Endodermal cell (in vitro differentiated cells): ENCODE results near the gene NGEF. TPM values are rescaled to one million over a fixed set of nuclear protein-coding genes. Genes with fewer than 3 reads are reported as not detected.
"Not testable (repeated sequence)": the region's sequence is repeated elsewhere in the genome, so short reads cannot be mapped to it uniquely, and the experiment has no call there.

ENCODE experiments used
- DNase-seq: peaks from one replicate; pipeline ENCODE4 v3.0.0-alpha.2; 2017
- H3K27ac ChIP-seq: 2 replicates; pipeline ENCODE4 v1.5.1; 2013; ENCODE audit warnings: mild to moderate bottlenecking, low read depth, low read length, moderate library complexity
- H3K27me3 ChIP-seq: 2 replicates; pipeline ENCODE4 v1.6.1; 2013; ENCODE audit warnings: mild to moderate bottlenecking, low read length, moderate library complexity; ENCODE audit not compliant: insufficient read depth, control insufficient read depth, poor library complexity, severe bottlenecking
- H3K36me3 ChIP-seq: 2 replicates; pipeline ENCODE4 v1.7.0; 2013; ENCODE audit warnings: mild to moderate bottlenecking, low read length, moderate library complexity; ENCODE audit not compliant: control insufficient read depth, insufficient read depth
- H3K4me1 ChIP-seq: one replicate; pipeline ENCODE4 v1.7.0; 2013; ENCODE audit warnings: low read length; ENCODE audit not compliant: control insufficient read depth, insufficient read depth
- H3K4me3 ChIP-seq: 2 replicates; pipeline ENCODE4 v1.5.1; 2013; ENCODE audit warnings: mild to moderate bottlenecking, low read length, moderate library complexity
- H3K9ac ChIP-seq: 2 replicates; pipeline ENCODE4 v1.6.1; 2013; ENCODE audit warnings: mild to moderate bottlenecking, low read length, moderate library complexity; ENCODE audit not compliant: poor library complexity, severe bottlenecking; ENCODE audit errors: extremely low read depth
- H3K9me3 ChIP-seq: 2 replicates; pipeline ENCODE4 v1.6.1; 2013; ENCODE audit warnings: mild to moderate bottlenecking, low read length, moderate library complexity; ENCODE audit not compliant: control insufficient read depth
- H3K27ac Mint-ChIP-seq: 2 replicates; pipeline ENCODE4 v1.8.0; 2020; ENCODE audit warnings: mixed read lengths
- H3K27me3 Mint-ChIP-seq: 2 replicates; pipeline ENCODE4 v1.8.0; 2021; ENCODE audit warnings: mild to moderate bottlenecking, mixed read lengths; ENCODE audit not compliant: insufficient read depth
- H3K36me3 Mint-ChIP-seq: 2 replicates; pipeline ENCODE4 v1.8.0; 2020; ENCODE audit warnings: low read depth, mixed read lengths
- H3K4me1 Mint-ChIP-seq: 2 replicates; pipeline ENCODE4 v1.8.0; 2020; ENCODE audit warnings: mixed read lengths
- H3K4me3 Mint-ChIP-seq: 2 replicates; pipeline ENCODE4 v1.8.0; 2020; ENCODE audit warnings: mild to moderate bottlenecking, moderate library complexity, mixed read lengths
- H3K9me3 Mint-ChIP-seq: 2 replicates; pipeline ENCODE4 v1.8.0; 2020; ENCODE audit warnings: mild to moderate bottlenecking, mixed read lengths
- CTCF ChIP-seq: fragments of 200-600 bp; sonication (generic); conservative IDR thresholded peaks from 2 replicates; pipeline ENCODE4 v1.5.0; 2021; ENCODE audit warnings: antibody characterized with exemption, mild to moderate bottlenecking
- WGBS, 2 experiments: methylation state at CpG; one replicate each; pipeline versions ENCODE4 v1.1.5 to v1.1.7; 2013; ENCODE audit warnings: missing lambda C conversion rate in 2 of 2, mixed read lengths in 1 of 2; ENCODE audit not compliant: insufficient coverage in 1 of 2, insufficient read length in 1 of 2; 5-methylcytosine and 5-hydroxymethylcytosine counted together
- total RNA-seq, 2 donors: library from RNA; stranded (reverse); fragmentation: NEBNext Ultra II Directional in 1 of 2; extraction: Animal tissue kit (Norgen Biotek cat#: 25700) in 1 of 2; gene quantifications; 2 replicates in 1 of 2; 3 replicates in 1 of 2; pipeline ENCODE4 v1.2.1, GENCODE V29; 2021

The NGEF gene
- total RNA-seq, 2 donors from 2014 or later: 1.8 to 2.9 TPM

GRCh38 chr2:233021771-233022170 is 8.7 kb upstream of the NGEF start:
- H3K4me1 Mint-ChIP-seq: peaks cover 3% of the 10 kb centered on the region
- H3K27ac ChIP-seq: no peak overlapping the region
- peaks cover 2% of the 10 kb centered on the region for H3K9me3 Mint-ChIP-seq
- no peaks in the 10 kb centered on the region for H3K4me1 ChIP-seq
- DNase-seq: no peak
- no peaks in the 10 kb centered on the region for H3K9me3 ChIP-seq
- H3K27me3 Mint-ChIP-seq: peaks cover 13% of the 10 kb centered on the region
- H3K27ac Mint-ChIP-seq: no peak overlapping the region
- no peak overlapping the region for H3K4me3 Mint-ChIP-seq
- H3K27me3 ChIP-seq: no peaks in the 10 kb centered on the region
- H3K4me3 ChIP-seq: no peak overlapping the region
- no peak overlapping the region for H3K9ac ChIP-seq
- H3K36me3 Mint-ChIP-seq: no peaks in the 10 kb centered on the region
- WGBS, 2 experiments: 91 to 93% methylated on average over 7 to 8 of the region's 8 CpGs
- no peak for TF ChIP-seq CTCF
- no peaks in the 10 kb centered on the region for H3K36me3 ChIP-seq

- no peak for TF ChIP-seq CTCF
- H3K4me3 Mint-ChIP-seq: no peak overlapping the region
- peaks cover 2% of the 10 kb centered on the region for H3K9me3 Mint-ChIP-seq
- H3K27ac Mint-ChIP-seq: no peak overlapping the region
- H3K9ac ChIP-seq: no peak overlapping the region
- no peaks in the 10 kb centered on the region for H3K4me1 ChIP-seq
- H3K36me3 ChIP-seq: no peaks in the 10 kb centered on the region
- H3K27me3 ChIP-seq: no peaks in the 10 kb centered on the region
- H3K9me3 ChIP-seq: no peaks in the 10 kb centered on the region
- no peaks in the 10 kb centered on the region for H3K36me3 Mint-ChIP-seq
- 93 to 97% methylated on average over 2 of the region's 2 CpGs for WGBS, 2 experiments
- no peak overlapping the region for H3K27ac ChIP-seq
- DNase-seq: no peak
- no peaks in the 10 kb centered on the region for H3K4me1 Mint-ChIP-seq
- no peak overlapping the region for H3K4me3 ChIP-seq
- peaks cover 22% of the 10 kb centered on the region for H3K27me3 Mint-ChIP-seq
These were observed 7.4 kb upstream of the NGEF start for GRCh38 chr2:233020454-233020853.

GRCh38 chr2:233019610-233020009 is 6.6 kb upstream of the NGEF start:
- not testable (repeated sequence) for H3K9ac ChIP-seq, H3K4me3 ChIP-seq, H3K27ac ChIP-seq, H3K4me1 ChIP-seq, DNase-seq, H3K36me3 ChIP-seq, H3K27me3 ChIP-seq, H3K27ac Mint-ChIP-seq, H3K36me3 Mint-ChIP-seq, H3K9me3 Mint-ChIP-seq, H3K4me3 Mint-ChIP-seq, H3K4me1 Mint-ChIP-seq, H3K9me3 ChIP-seq
- H3K27me3 Mint-ChIP-seq: peaks cover 23% of the 10 kb centered on the region
- WGBS, 2 experiments: 95% methylated on average over 4 of the region's 4 CpGs; no CpG with 5 or more reads in 1 of the 2 experiments

- H3K27me3 ChIP-seq: no peaks in the 10 kb centered on the region
- no peak overlapping the region for H3K4me3 ChIP-seq
- no peaks in the 10 kb centered on the region for H3K36me3 ChIP-seq
- peaks cover 23% of the 10 kb centered on the region for H3K27me3 Mint-ChIP-seq
- H3K9me3 ChIP-seq: no peaks in the 10 kb centered on the region
- no peaks in the 10 kb centered on the region for H3K36me3 Mint-ChIP-seq
- no peak for DNase-seq
- no peak overlapping the region for H3K27ac Mint-ChIP-seq
- H3K9me3 Mint-ChIP-seq: peaks cover 2% of the 10 kb centered on the region
- H3K4me1 ChIP-seq: no peaks in the 10 kb centered on the region
- WGBS, 2 experiments: 80 to 94% methylated on average over 1 of the region's 1 CpG
- H3K4me3 Mint-ChIP-seq: no peak overlapping the region
- no peak overlapping the region for H3K9ac ChIP-seq
- no peak overlapping the region for H3K27ac ChIP-seq
- TF ChIP-seq CTCF: no peak
- H3K4me1 Mint-ChIP-seq: no peaks in the 10 kb centered on the region
These were observed 4.9 kb upstream of the NGEF start for GRCh38 chr2:233017947-233018346.
